Duodenal mucosa (tissue), 2 donors: ENCODE results near the gene MRPS7.

Experiments
- H3K27ac ChIP-seq: one replicate; pipeline ENCODE4 v1.7.0; 2013; ENCODE audit warnings: low read depth, low read length
- H3K27me3 ChIP-seq, 2 donors: one replicate each; pipeline ENCODE4 v1.7.0; 2013; ENCODE audit warnings: low read length in 2 of 2, control low read depth in 1 of 2; ENCODE audit not compliant: insufficient read depth in 2 of 2, control insufficient read depth in 1 of 2
- H3K36me3 ChIP-seq, 2 donors: one replicate each; pipeline ENCODE4 v1.7.0; 2013; ENCODE audit warnings: low read length in 2 of 2, control low read depth in 1 of 2; ENCODE audit not compliant: insufficient read depth in 2 of 2, control insufficient read depth in 1 of 2
- H3K4me1 ChIP-seq, 2 donors: one replicate each; pipeline ENCODE4 v1.7.0; 2013; ENCODE audit warnings: low read length in 2 of 2, control low read depth in 1 of 2; ENCODE audit not compliant: insufficient read depth in 2 of 2, control insufficient read depth in 1 of 2
- H3K4me3 ChIP-seq, 2 donors: one replicate each; pipeline ENCODE4 v1.7.0; 2013; ENCODE audit warnings: low read length in 2 of 2, low read depth in 1 of 2
- H3K9ac ChIP-seq, 2 donors: one replicate each; pipeline ENCODE4 v1.7.0; 2013; ENCODE audit warnings: low read length in 2 of 2, low read depth in 1 of 2
- H3K9me3 ChIP-seq, 2 donors: one replicate each; pipeline ENCODE4 v1.7.0; 2013; ENCODE audit warnings: low read length in 2 of 2, control low read depth in 1 of 2; ENCODE audit not compliant: control insufficient read depth in 1 of 2

Gene MRPS7

GRCh38 chr17:75307957-75308731 is 46.5 kb downstream of the MRPS7 start:
- Histone ChIP-seq H3K27ac (no peak overlapping the region), H3K4me1 (peaks cover 15 to 19% of the 10 kb centered on the region in 2 donors), H3K27me3 (no peaks in the 10 kb centered on the region), H3K9ac (no peak overlapping the region), H3K4me3 (no peak overlapping the region), H3K9me3 (no peaks in the 10 kb centered on the region), H3K36me3 (no peaks in the 10 kb centered on the region)

- no peaks in the 10 kb centered on the region for H3K27me3 ChIP-seq
- H3K27ac ChIP-seq, result peak overlapping the region; percentile 83
- no peaks in the 10 kb centered on the region for H3K36me3 ChIP-seq
- H3K4me1 ChIP-seq, result peaks cover 15 to 20% of the 10 kb centered on the region in 2 donors
- peak overlapping the region; percentile 16 to 35 for H3K4me3 ChIP-seq
- peak overlapping the region; percentile 48 to 54 for H3K9ac ChIP-seq
- H3K9me3 ChIP-seq, result no peaks in the 10 kb centered on the region
These were observed 47.3 kb downstream of the MRPS7 start for GRCh38 chr17:75308732-75309629.

- Histone ChIP-seq H3K36me3 (peaks cover 0 to 11% of the 10 kb centered on the region in 2 donors), H3K27me3 (no peaks in the 10 kb centered on the region), H3K9me3 (no peaks in the 10 kb centered on the region), H3K9ac (no peak overlapping the region), H3K4me1 (peaks cover 17 to 27% of the 10 kb centered on the region in 2 donors), H3K4me3 (no peak overlapping the region), H3K27ac (peak overlapping the region; percentile 20)
These were observed 52.4 kb downstream of the MRPS7 start for GRCh38 chr17:75313941-75314551.

DNA sequence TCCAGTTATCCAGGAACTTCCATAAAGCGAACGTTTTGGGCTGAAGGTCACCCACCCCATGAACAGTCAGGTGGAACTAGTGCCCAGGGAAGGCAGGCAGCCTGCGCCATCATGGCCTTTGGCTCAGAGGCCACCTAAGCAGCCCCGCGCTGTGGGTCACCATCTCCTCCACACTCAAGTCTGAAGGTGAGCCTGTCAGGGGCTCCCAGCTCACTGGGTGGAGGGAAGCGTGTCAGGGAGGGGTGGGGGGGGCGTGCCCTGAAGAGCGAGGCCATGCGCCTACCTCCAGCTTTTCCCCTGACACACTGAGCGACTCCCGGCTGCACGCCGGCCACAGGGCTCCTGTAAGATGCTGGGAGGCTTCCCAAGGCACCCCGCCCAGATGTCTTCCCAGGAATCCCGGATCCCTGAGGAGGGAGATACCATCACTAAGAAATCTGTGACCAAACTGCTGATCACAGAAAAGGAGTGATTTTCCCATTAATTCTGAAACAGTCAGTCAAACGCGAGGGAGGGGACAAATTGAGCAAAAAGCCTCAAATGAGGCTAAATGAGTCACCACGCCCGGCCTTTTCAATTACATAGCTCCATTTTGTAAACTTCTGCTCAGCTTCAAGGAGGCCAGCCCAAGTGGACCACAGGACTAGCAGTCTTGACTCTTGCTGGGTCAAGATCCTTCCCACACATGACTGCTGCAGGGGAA is 54.0 kb downstream of the MRPS7 start:
- peak overlapping the region; percentile 25 for H3K27ac ChIP-seq

More for the DNA sequence above, 54.0 kb downstream of the MRPS7 start:
- Histone ChIP-seq H3K27me3 (no peaks in the 10 kb centered on the region), H3K4me3 (no peak overlapping the region), H3K9ac (peak overlapping the region in 1 of 2 donors; percentile 25), H3K9me3 (no peaks in the 10 kb centered on the region), H3K36me3 (peaks cover 11 to 21% of the 10 kb centered on the region in 2 donors), H3K4me1 (peaks cover 11 to 17% of the 10 kb centered on the region in 2 donors)
